Measurements from ENCODE around the gene ZNF662.

Gene ZNF662

DNA sequence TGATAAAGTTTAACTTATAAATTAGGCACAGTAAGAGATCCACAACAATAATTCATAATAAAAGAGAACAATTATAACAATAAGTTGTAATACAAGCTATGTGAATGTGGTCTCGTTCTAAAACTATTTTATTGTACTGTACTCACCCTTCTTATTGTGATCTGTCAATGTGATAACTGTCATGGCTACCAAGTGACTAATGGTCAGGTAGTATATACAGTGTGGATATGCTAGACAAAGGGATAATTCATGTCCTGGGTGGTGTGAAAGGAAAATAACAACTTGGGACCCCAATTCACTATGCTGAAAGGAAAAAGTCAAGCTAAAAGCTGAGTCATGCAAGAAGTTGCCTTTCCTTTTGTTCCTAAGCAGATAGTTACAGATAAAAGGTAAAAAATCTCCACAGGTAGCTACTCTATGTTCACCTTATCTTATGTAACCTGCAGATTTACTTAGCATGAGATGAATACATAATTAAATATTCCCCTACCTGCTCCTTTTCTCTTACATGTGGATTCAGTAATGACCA, 19.6 kb upstream of the ZNF662 start:
- in situ Hi-C loops (cut with MboI; ENCODE audit: low sequenced_read_pairs), result no loop called here

DNA sequence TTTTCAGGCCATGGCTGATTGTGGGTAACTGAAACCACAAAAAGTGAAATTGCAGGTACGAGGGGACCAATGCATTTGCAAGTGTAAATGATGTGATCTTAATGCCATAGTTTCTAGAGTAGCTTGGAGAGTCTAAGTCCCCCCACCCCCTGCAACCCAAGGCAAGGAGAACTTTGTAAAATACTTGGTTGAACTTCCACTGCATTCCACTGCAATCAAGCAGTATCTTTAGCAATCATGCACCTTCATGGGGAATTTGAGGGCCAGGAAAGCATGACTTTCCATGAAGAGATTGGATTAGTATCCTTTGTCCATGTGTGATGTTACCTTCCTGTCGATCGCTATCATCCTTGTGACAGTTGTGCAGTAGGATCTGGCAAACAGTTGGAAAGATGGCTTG, 18.9 kb upstream of the ZNF662 start:
- in situ Hi-C loops (cut with MboI; ENCODE audit: low sequenced_read_pairs), result no loop called here

DNA sequence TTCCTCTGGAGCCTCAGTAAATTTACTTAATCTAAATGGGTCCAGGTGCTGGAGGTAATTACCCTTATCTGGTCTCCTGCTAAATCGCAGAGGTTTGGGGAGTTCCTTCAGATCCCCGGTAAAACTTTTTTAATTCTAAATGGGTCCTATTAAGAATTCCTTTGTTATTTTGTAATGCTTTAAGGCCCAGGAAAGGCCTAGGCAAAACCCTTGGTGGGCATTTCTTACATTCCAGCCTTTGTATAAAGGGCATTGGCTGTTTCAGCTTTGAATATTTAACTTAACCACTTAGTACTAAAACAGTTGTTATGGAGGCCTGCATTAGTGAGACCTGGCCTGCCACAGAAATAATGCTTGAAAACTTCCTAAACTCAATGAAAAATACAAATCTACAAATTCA, 14.9 kb upstream of the ZNF662 start:
- in situ Hi-C loops (cut with MboI; ENCODE audit: low sequenced_read_pairs), result no loop called here

DNA sequence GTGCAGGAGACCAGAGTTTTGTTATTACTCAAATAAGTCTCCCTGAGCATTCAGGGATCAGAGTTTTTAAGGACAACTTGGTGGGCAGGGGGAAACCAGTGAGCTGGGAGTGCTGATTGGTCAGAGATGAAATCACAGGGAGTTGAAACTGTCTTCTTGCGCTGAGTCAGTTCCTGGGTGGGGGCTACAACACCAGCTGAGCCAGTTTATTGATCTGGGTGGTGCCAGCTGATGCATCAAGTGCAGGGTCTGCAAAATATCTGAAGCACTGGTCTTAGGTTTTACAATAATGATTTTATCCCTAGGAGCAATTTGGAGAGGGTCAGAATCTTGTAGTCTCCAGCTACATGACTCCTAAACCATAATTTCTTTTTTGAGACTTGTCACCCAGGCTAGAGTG, 13.8 kb upstream of the ZNF662 start:
- in situ Hi-C loops (cut with MboI; ENCODE audit: low sequenced_read_pairs), result no loop called here

DNA sequence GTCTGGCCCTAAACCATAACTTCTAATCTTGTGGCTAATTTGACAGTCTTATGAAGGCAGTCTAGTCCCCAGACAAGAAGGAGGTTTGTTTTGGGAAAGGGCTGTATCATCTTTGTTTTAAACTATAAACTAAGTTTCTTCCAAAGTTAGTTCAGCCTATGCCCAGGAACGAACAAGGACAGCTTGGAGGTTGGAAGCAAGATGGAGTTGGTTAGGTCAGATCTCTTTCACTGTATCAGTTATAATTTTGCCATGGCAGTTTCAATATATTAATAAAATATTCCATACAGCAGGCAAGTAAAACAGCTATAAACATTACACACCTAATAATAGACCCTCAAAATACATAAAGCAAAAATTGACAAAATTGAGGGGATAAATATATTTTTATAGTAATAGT, 13.1 kb upstream of the ZNF662 start:
- in situ Hi-C loops (cut with MboI; ENCODE audit: low sequenced_read_pairs), result no loop called here

DNA sequence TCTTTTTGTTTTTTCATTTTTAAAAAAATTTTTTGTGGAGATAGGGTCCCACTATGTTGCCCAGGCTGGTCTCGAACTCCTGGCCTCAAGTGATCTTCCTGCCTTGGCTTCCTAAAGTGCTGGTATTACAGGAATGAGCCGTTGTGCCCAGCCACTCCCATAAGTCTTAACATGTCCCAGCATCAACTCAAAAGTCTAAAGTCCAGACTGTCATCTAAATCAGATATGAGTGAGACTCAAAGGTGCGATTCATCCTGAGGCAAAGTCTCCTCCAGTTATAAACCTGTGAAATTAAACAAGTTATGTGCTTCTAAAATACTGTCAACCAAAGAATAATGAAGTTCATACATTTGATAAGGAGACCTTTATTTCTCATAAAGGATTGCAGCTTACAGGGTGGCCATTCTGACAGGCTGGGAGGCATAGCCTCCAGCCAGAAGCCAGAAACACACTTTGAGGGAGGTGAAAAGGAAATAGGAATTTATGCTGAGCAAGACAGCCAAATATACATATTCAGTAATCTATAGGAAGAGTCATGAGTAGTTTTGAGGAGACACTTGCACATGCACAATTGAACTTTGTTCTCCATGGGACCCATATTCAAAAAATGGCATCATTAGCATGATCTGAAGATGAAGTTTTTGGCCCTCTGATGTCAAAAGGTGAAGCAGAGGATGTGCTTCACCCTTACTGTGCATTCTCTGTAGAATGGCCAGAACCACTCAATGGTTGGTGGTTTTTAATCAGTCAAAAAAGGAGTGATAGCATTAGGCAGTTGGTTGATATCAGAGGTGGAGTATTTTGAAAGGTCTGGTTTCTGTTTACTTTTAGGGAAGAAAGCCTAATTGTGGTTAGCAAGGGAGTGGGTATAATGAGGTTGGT, 11.0 kb upstream of the ZNF662 start:
- in situ Hi-C loops (cut with MboI; ENCODE audit: low sequenced_read_pairs), result no loop called here

DNA sequence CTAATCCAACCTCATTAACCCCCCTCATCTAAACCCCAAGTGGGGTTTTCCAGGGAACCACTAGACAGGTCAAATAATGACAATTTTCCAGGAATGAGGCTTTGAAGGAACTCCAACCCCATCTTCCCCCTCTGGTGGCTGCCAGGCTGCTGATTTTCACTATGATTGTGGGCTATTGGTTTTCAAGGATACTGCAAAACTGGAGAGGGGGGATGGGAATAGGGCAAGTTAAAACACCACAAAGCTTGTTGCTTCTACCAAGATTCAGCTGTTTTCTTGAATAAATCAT, 10.4 kb upstream of the ZNF662 start:
- in situ Hi-C loops (cut with MboI; ENCODE audit: low sequenced_read_pairs), result no loop called here

DNA sequence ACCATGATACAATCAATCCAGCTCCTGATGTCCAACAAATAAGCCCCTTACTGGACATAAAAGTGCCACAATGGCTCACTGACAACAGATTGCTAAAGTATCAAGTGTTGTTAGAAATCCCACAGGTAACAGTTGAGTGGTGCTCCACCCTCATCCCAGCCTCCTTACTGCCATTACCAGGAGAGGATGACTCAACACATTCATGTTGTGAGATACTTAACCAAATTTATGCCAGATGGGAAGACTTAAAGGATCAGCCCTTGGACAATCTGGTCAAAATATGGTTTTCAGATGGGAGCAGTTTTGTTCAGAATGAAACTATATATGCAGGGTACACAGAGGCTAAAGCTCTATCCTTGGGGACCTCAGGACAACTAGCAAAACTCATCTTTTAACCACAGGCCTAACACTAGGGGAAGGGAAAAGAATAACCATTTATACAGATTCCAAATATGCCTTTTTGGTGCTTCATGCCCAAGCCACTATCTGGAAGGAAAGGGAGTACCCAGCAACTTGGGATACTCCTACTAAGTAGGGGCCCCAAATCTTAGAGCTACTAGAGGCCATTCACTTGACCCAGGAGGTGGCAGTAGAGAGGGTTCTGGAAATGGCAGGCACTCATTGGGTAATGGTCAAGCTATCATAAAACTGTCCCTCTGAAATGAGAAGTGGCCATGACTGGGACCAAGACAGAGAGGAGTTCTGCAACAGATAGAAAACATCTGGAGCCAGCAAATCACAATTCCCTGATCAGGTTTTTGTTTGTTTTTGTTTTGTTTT, 6.9 kb upstream of the ZNF662 start:
- in situ Hi-C loops (cut with MboI; ENCODE audit: low sequenced_read_pairs), result no loop called here

DNA sequence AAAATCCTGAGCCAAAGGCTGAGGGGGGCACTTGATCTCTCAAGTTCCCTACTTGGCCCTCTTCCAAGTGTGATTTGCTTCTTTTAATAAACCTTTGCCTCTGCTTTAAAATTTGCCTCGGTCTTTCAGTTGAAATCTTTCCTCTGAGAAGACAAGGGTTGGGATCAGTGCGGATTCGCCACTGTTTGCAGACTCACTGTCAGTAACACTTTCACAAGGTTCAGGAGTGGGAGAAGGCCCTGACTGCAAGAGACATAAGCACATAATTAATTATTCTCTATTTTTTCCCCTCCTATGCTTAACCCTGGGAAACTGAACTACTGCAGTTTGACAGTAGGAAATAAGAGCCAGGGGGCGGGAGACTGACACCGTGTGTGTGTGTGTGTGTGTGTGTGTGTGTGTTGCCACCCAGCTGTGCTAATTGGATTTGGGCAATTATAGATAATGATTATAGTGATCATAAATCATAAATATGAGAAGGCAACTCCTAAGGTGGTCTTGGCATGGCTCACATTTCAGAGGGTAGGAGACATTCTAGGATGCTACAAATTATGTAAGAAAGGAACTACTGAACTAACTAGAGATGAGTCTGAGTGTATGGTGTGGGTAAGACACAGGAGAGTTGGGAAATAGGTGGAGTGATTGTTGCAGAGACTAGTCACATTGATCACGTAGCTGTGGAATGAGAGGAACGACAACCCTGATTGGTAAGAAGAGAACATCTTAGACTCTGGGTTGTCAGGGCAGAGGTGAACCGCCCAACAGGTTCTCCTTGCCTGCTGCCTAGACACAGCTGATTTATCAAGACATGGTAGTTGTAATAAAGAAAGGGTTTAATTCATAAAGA, 5.5 kb upstream of the ZNF662 start:
- in situ Hi-C loops (cut with MboI; ENCODE audit: low sequenced_read_pairs), result no loop called here

DNA sequence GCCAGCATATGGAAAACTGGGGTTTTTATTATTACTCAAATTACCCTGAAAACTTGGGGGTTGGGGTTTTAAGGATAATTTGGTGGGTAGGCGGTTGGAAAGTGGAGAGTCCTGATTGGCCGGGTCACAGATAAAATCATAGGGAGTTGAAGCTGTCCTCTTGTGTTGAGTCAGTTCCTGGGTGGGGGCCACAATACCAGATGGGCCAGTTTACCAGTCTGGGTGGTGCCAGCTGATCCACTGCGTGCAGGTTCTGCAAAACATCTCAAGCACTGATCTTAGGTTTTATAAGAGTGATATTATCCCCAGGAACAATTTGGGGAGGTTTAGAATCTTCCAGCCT, 4.9 kb upstream of the ZNF662 start:
- in situ Hi-C loops (cut with MboI; ENCODE audit: low sequenced_read_pairs), result no loop called here

DNA sequence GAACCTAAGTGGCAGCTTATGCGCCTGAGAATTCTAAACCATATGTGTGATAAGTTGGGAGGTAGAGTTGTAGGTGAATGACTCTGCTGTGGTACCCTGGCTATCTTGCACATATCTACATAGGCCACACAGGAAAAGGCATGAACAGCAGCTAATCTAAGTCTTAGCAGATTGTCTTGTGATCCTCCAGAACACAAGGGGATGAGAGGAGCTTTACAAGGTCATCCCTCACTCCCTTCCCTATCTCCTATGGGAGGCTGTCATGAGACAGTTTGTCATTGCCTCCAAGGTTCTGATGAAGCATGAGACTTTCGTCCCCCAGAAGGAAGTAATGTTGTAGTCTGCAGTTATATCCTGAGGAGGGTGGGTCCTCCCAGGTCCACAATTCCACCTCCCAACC, 3.7 kb upstream of the ZNF662 start:
- in situ Hi-C loops (cut with MboI; ENCODE audit: low sequenced_read_pairs), result no loop called here

DNA sequence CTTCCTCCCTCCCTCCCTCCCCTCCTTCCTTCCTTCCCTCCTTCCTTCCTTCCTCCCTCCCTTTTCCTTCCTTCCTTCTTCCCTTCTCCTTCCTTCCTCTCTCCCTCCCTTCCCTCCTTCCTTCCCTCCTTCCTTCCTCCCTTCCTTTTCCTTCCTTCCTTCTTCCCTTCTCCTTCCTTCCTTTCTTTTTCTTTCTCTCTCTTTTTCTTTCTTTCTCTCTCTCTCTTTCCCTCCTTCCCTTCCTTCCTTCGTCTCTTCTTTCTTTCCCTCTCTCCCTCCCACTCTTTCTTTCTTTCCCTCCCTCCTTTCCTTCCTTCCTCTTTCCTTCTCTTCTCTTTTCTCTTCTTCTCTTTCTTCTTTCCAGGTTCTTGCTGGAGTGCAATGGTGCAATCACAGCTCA, 1.9 kb upstream of the ZNF662 start:
- in situ Hi-C loops (cut with MboI; ENCODE audit: low sequenced_read_pairs), result no loop called here

DNA sequence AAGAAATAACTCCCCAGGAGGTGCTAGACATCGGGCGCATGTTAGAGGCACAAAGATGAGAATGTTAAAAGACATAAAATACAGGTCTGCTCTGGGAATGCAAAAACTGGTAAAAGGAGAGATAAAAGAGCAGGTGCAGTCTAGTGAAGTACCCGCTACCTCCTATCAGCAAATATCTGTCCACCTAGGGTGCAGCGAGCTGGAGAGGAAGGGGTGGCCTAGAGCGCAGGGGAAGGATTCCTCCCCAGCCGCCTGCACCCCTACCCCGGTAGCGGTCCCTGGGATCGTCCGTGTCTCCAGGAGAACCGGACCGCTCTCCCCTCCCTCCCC, 237 bp upstream of the ZNF662 start:
- in situ Hi-C loops (cut with MboI; ENCODE audit: low sequenced_read_pairs), result no loop called here

DNA sequence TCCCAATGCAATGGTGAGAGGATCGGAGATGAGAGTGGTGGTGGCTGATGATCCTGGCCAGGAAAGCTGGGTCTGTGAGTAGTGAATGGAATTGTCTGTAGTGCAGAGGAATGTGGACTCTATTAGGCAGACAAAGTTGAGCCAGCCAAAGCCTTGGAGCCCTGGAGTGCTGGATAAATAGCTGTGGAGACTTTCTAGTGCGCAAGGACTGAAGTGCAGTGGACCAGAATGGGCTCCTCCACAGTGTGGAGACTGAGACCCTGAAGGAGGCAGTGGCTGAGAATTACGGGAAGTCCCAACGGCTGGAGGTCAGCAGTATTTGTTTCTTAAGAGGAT, 874 bp downstream of the ZNF662 start:
- in situ Hi-C loops (cut with MboI; ENCODE audit: low sequenced_read_pairs), result no loop called here

DNA sequence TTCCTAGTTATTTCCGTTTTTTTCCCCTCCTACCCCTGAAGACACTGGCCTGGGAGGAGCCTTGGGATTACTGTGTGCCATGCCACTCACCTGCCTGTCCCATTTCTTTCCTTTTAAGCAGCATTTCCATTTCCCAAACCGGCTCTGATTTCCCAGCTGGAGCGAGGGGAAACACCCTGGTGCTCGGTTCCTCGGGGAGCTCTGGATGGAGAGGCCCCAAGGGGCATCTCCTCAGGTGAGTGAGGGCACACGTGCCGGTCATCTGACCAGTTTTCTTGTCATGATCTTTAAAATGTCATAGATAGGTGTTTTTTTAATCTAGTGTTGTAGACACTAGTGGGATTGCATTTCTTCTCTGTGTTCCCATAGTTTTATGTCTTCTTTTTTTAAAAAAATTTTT, 2.7 kb downstream of the ZNF662 start:
- in situ Hi-C loops (cut with MboI; ENCODE audit: low sequenced_read_pairs), result no loop called here

DNA sequence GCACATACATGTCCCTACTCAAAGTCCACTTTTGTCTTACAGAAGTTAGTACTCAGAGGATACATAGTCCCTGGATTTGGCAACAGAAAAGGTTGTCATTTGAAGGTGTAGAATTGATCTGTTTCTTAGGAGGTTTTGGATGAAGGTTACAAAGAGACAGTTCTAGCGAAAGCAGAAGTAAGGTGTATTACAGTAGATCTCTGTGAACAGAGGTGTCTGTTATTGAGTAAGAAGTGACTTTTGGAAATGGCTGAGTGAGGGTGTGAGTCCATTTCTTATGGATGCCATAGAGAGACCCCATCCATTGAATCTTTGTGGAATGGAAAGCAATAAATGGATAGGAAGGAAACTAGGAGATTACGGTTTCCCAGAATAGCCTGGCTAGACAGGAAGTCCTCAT, 5.6 kb downstream of the ZNF662 start:
- in situ Hi-C loops (cut with MboI; ENCODE audit: low sequenced_read_pairs), result no loop called here

DNA sequence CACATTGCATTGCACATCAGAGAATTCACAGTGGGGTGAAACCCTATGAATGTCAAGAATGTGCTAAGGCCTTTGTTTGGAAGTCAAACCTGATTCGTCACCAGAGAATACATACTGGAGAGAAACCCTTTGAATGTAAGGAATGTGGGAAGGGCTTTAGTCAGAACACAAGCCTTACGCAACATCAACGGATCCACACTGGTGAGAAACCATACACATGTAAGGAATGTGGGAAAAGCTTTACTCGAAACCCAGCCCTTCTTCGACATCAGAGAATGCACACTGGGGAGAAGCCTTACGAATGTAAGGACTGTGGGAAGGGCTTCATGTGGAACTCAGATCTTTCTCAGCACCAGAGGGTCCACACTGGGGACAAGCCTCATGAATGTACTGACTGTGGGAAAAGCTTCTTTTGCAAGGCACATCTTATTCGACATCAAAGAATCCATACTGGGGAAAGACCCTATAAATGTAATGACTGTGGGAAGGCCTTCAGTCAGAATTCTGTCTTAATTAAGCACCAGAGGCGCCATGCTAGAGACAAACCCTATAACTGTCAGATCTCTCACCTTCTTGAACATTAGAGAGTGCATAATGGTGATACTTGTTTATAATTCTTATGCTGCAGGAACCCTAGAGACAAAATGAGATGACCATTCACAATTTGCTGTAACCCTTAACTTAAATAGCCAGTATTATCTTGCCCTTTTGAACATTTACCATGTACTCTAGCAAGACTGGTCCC, 9.0 kb downstream of the ZNF662 start:
- in situ Hi-C loops (cut with MboI; ENCODE audit: low sequenced_read_pairs), result no loop called here

DNA sequence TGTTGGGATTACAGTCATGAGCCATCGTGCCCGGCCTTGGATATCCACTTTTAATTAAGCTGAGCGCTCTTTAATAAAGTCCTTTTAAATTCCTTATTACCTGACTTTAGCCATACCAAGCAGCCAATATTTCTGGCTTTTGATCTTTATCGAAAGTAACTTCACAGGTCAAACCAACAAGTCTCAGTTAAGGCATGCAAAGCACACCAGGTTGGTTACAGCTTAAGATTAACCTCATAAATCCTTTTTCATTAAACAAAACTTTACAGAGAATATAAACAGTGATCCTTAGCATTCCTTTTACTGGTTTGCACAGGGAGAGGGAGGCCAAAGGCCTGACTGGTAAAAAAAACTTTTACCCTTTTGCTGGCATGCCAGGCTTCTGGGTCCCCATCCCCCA, 17.7 kb downstream of the ZNF662 start:
- in situ Hi-C loops (cut with MboI; ENCODE audit: low sequenced_read_pairs), result no loop called here

DNA sequence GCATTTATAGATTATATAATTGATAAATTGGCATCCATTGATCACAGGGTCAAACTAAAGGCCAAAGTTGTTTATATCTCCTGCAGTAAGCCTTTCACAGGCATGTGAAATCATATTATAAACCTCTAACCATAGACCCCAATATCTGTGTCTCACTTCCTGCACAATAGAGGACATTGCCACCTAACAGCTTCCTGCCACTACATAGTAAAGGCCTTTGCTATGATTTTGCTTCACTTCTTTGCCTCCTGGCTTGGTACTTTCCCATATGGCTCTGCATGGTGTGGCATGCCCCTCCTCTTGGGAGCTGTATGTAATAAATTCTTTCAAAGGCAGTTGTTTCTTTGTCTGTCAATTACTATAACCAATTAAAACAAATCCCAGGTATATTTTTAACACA, 20.4 kb downstream of the ZNF662 start:
- in situ Hi-C loops (cut with MboI; ENCODE audit: low sequenced_read_pairs), result no loop called here

DNA sequence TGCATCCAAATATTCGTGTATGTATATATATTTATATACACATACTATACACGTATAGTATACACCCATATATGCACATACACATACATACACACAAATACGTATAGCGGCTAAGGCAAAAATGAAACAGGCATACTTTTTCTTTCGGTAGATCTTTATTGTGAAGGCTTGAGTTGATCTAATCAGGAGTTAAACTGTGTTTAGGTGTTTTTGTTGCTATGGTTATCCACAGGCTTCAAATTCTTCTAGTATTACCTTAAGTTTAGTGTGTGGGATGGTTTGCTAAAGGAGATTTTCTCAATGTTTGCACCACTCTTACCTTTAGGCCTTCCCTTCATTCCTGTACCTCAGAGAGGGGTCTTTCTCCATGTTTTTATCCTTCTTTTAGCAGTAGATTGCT, 28.2 kb downstream of the ZNF662 start:
- in situ Hi-C loops (cut with MboI; ENCODE audit: low sequenced_read_pairs), result no loop called here

DNA sequence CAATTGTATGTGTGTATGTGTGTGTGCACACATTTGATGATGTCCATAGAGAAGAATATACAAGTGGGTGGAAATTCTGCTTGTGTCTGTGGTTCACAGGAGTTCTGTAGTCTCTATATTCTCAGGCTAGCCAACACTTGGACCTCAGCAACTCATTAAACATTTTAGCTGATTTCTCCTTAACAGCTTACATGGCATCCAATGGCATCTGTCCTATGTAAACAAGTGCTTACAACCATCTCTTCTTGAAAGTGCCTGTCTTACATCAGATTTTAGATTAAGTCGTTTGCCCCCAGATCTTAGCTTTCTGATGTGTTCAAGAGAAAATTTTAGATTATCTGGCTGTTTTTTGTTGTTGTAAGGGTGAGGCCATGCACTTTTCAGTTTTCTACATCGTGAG, 29.0 kb downstream of the ZNF662 start:
- in situ Hi-C loops (cut with MboI; ENCODE audit: low sequenced_read_pairs), result no loop called here
